H9 (cell line): Measurements from ENCODE around the gene PCBP1. TPM values are rescaled to one million over a fixed set of nuclear protein-coding genes. Genes with fewer than 3 reads are reported as not detected.

Experiments used
- DNase-seq: peaks from one replicate; pipeline ENCODE4 v3.0.0-alpha.2; 2017
- H2AFZ ChIP-seq: one replicate; pipeline ENCODE4 v1.6.1; 2013; ENCODE audit warnings: mild to moderate bottlenecking, low read length, control low read depth, moderate library complexity
- H2AK5ac ChIP-seq: 2 replicates; pipeline ENCODE4 v1.6.1; 2013; ENCODE audit warnings: low read length, control low read depth, mixed read lengths; ENCODE audit not compliant: insufficient read length
- H2BK120ac ChIP-seq: one replicate; pipeline ENCODE4 v1.6.1; 2013; ENCODE audit warnings: low read depth, mild to moderate bottlenecking, low read length, control low read depth, inconsistent platforms; ENCODE audit not compliant: poor library complexity, severe bottlenecking
- H2BK12ac ChIP-seq: 2 replicates; pipeline ENCODE4 v1.6.1; 2013; ENCODE audit warnings: low read length, control low read depth, mixed read lengths, low read depth; ENCODE audit not compliant: insufficient read length
- H2BK15ac ChIP-seq: 2 replicates; pipeline ENCODE4 v1.6.1; 2013; ENCODE audit warnings: low read depth, low read length, control low read depth
- H2BK20ac ChIP-seq: one replicate; pipeline ENCODE4 v1.6.1; 2013; ENCODE audit warnings: low read depth, mild to moderate bottlenecking, low read length, control low read depth, inconsistent platforms; ENCODE audit not compliant: poor library complexity, severe bottlenecking
- H2BK5ac ChIP-seq: 2 replicates; pipeline ENCODE4 v1.6.1; 2013; ENCODE audit warnings: low read length, control low read depth, mixed read lengths; ENCODE audit not compliant: insufficient read length
- H3K14ac ChIP-seq: 2 replicates; pipeline ENCODE4 v1.6.1; 2013; ENCODE audit warnings: low read length, control low read depth; ENCODE audit not compliant: insufficient read depth
- H3K18ac ChIP-seq: 2 replicates; pipeline ENCODE4 v1.6.1; 2013; ENCODE audit warnings: low read depth, mild to moderate bottlenecking, mixed read lengths, low read length, control low read depth; ENCODE audit not compliant: insufficient read length
- H3K23ac ChIP-seq: 2 replicates; pipeline ENCODE4 v1.6.1; 2013; ENCODE audit warnings: low read length, control low read depth, mixed read lengths, low read depth; ENCODE audit not compliant: insufficient read length
- H3K23me2 ChIP-seq: 2 replicates; pipeline ENCODE4 v1.6.1; 2013; ENCODE audit warnings: low read depth, mild to moderate bottlenecking, mixed read lengths, low read length, control low read depth; ENCODE audit not compliant: insufficient read length, poor library complexity, severe bottlenecking
- H3K27ac ChIP-seq: 2 replicates; pipeline ENCODE4 v1.5.1; 2013; ENCODE audit warnings: low read length, control low read depth, mixed read lengths, low read depth; ENCODE audit not compliant: insufficient read length
- H3K27me3 ChIP-seq: 2 replicates; pipeline ENCODE4 v1.6.1; 2013; ENCODE audit warnings: low read length, control low read depth, inconsistent platforms; ENCODE audit not compliant: insufficient read depth
- H3K4ac ChIP-seq: 2 replicates; pipeline ENCODE4 v1.6.1; 2013; ENCODE audit warnings: low read depth, mild to moderate bottlenecking, control low read depth, inconsistent platforms, low read length, moderate library complexity
- H3K4me1 ChIP-seq: 2 replicates; pipeline ENCODE4 v1.6.1; 2013; ENCODE audit warnings: low read length, control low read depth, inconsistent platforms; ENCODE audit not compliant: insufficient read depth
- H3K4me2 ChIP-seq: 2 replicates; pipeline ENCODE4 v1.6.1; 2013; ENCODE audit warnings: low read length, control low read depth, mixed read lengths; ENCODE audit not compliant: insufficient read length, insufficient read depth
- H3K56ac ChIP-seq: 2 replicates; pipeline ENCODE4 v1.6.1; 2013; ENCODE audit warnings: low read depth, mild to moderate bottlenecking, mixed read lengths, low read length, control low read depth; ENCODE audit not compliant: insufficient read length
- H3K79me1 ChIP-seq: 2 replicates; pipeline ENCODE4 v1.6.1; 2013; ENCODE audit warnings: low read depth, mild to moderate bottlenecking, moderate library complexity, low read length, control low read depth, inconsistent platforms; ENCODE audit not compliant: insufficient read depth, poor library complexity, severe bottlenecking
- H3K79me2 ChIP-seq: 2 replicates; pipeline ENCODE4 v1.6.1; 2013; ENCODE audit warnings: low read length, control low read depth, inconsistent platforms; ENCODE audit not compliant: insufficient read depth
- H3K9ac ChIP-seq: 2 replicates; pipeline ENCODE4 v1.6.1; 2013; ENCODE audit warnings: low read length, control low read depth, mixed read lengths; ENCODE audit not compliant: insufficient read length; ENCODE audit errors: extremely low read depth
- H3K9me3 ChIP-seq: one replicate; pipeline ENCODE4 v1.6.1; 2013; ENCODE audit warnings: low read depth, low read length, inconsistent platforms; ENCODE audit not compliant: control insufficient read depth
- H3T11ph ChIP-seq: one replicate; pipeline ENCODE4 v1.6.1; 2013; ENCODE audit warnings: mild to moderate bottlenecking, low read length, control low read depth, inconsistent platforms
- H4K20me1 ChIP-seq: one replicate; pipeline ENCODE4 v1.6.1; 2013; ENCODE audit not compliant: control insufficient read depth, insufficient read length, insufficient read depth
- H4K5ac ChIP-seq: 2 replicates; pipeline ENCODE4 v1.6.1; 2013; ENCODE audit warnings: low read depth, mild to moderate bottlenecking, mixed read lengths, low read length, control low read depth; ENCODE audit not compliant: insufficient read length
- H4K8ac ChIP-seq: replicated peaks from 2 replicates; pipeline ENCODE4 v1.6.1; 2013; ENCODE audit warnings: low read length, control low read depth, mixed read lengths, low read depth; ENCODE audit not compliant: insufficient read length
- H4K91ac ChIP-seq: 2 replicates; pipeline ENCODE4 v1.6.1; 2013; ENCODE audit warnings: low read depth, mild to moderate bottlenecking, moderate library complexity, mixed read lengths, low read length, control low read depth; ENCODE audit not compliant: insufficient read length
- H3K27ac Mint-ChIP-seq, 3 experiments: 2 replicates in 2 of 3; 3 replicates in 1 of 3; pipeline ENCODE4 v1.8.0; 2020 to 2021; ENCODE audit warnings: mixed read lengths in 3 of 3, mild to moderate bottlenecking in 1 of 3, moderate library complexity in 1 of 3
- H3K27me3 Mint-ChIP-seq: 2 replicates; pipeline ENCODE4 v1.8.0; 2021; ENCODE audit warnings: low read depth, mild to moderate bottlenecking, moderate library complexity, mixed read lengths
- H3K36me3 Mint-ChIP-seq, 3 experiments: 2 replicates in 2 of 3; 3 replicates in 1 of 3; pipeline ENCODE4 v1.8.0; 2020 to 2021; ENCODE audit warnings: low read depth in 3 of 3, mixed read lengths in 3 of 3; ENCODE audit not compliant: insufficient read depth in 1 of 3
- H3K4me1 Mint-ChIP-seq, 2 experiments: 2 replicates each; pipeline ENCODE4 v1.8.0; 2020; ENCODE audit warnings: mixed read lengths in 2 of 2
- H3K4me3 Mint-ChIP-seq, 2 experiments: 2 replicates in 1 of 2; 3 replicates in 1 of 2; pipeline ENCODE4 v1.8.0; 2020 to 2021; ENCODE audit warnings: mild to moderate bottlenecking in 2 of 2, mixed read lengths in 2 of 2, moderate library complexity in 1 of 2
- H3K9me3 Mint-ChIP-seq, 2 experiments: 2 replicates in 1 of 2; 3 replicates in 1 of 2; pipeline ENCODE4 v1.8.0; 2020; ENCODE audit warnings: mild to moderate bottlenecking in 2 of 2, mixed read lengths in 2 of 2, moderate library complexity in 1 of 2
- WGBS: extraction: QIAGEN DNeasy Blood & Tissue Kit; methylation state at CpG from one replicate; pipeline ENCODE4 v1.1.7; 2013; ENCODE audit warnings: missing lambda C conversion rate, low lambda C conversion rate, mixed read lengths; ENCODE audit not compliant: insufficient read length; ENCODE audit errors: extremely low coverage; 5-methylcytosine and 5-hydroxymethylcytosine counted together
- total RNA-seq: library from RNA; stranded (reverse); gene quantifications from 2 replicates; pipeline ENCODE4 v1.2.1, GENCODE V29; 2021
- TF ChIP-seq, protein P1 (sequence below): fragments of 200-600 bp; sonication (generic); conservative IDR thresholded peaks from 3 replicates; pipeline ENCODE4 v1.8.0; 2021; ENCODE audit warnings: antibody characterized with exemption, mild to moderate bottlenecking

PCBP1 gene
- total RNA-seq, 1 experiment from 2014 or later, result 457 TPM

DNA sequence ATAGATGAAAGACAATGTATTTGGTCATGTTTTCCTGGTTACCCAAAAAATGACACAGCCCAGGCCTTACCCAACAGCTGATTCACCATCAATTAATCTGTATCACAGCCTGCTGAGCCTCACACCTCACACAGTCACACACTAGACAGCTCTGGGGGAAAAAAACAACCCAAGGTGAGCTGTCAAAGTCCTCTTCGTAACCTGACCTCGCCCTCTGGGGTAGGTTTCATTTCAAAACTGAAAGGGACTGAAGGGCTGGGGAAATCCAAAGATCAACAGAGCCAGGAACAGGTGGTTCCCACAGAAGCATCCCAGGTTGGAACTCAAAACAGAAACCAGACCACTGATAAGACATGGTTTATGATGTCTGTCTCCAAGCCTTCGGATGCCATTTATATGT is 18.2 kb upstream of the PCBP1 start:
- WGBS, result no CpG with 5 or more reads among the region's 3 CpGs
- H2AFZ ChIP-seq, result no peak overlapping the region
- no peak overlapping the region for H3K4me2 ChIP-seq
- peaks cover 6% of the 10 kb centered on the region in 2 experiments for H3K4me1 Mint-ChIP-seq
- H4K5ac ChIP-seq, result no peak overlapping the region
- no peak overlapping the region for H3K56ac ChIP-seq
- no peak overlapping the region for H3K27ac ChIP-seq
- H2BK5ac ChIP-seq, result no peak overlapping the region
- H3K4ac ChIP-seq, result no peak overlapping the region
- H3K9me3 ChIP-seq, result no peaks in the 10 kb centered on the region
- H2BK15ac ChIP-seq, result no peak overlapping the region
- H3K27me3 Mint-ChIP-seq, result no peaks in the 10 kb centered on the region
- no peak overlapping the region for H2BK12ac ChIP-seq
- H3K4me3 Mint-ChIP-seq, result no peak overlapping the region
- H3K4me1 ChIP-seq, result no peaks in the 10 kb centered on the region
- H4K8ac ChIP-seq, result no peak overlapping the region
- no peak overlapping the region for H2BK120ac ChIP-seq
- no peaks in the 10 kb centered on the region for H4K20me1 ChIP-seq
- H3K18ac ChIP-seq, result no peak overlapping the region
- no peak overlapping the region for H3T11ph ChIP-seq
- no peak overlapping the region for H3K9ac ChIP-seq
- no peak overlapping the region for H3K27ac Mint-ChIP-seq
- DNase-seq, result no peak
- H3K79me2 ChIP-seq, result no peaks in the 10 kb centered on the region
- no peak overlapping the region for H3K14ac ChIP-seq
- no peaks in the 10 kb centered on the region for H3K23me2 ChIP-seq
- H4K91ac ChIP-seq, result no peak overlapping the region
- no peak overlapping the region for H2BK20ac ChIP-seq
- no peak overlapping the region for H2AK5ac ChIP-seq
- H3K36me3 Mint-ChIP-seq, result peaks cover 1 to 45% (median 44%) of the 10 kb centered on the region in 3 experiments; a peak in 6 of 7 replicates
- TF ChIP-seq, protein P1, sequence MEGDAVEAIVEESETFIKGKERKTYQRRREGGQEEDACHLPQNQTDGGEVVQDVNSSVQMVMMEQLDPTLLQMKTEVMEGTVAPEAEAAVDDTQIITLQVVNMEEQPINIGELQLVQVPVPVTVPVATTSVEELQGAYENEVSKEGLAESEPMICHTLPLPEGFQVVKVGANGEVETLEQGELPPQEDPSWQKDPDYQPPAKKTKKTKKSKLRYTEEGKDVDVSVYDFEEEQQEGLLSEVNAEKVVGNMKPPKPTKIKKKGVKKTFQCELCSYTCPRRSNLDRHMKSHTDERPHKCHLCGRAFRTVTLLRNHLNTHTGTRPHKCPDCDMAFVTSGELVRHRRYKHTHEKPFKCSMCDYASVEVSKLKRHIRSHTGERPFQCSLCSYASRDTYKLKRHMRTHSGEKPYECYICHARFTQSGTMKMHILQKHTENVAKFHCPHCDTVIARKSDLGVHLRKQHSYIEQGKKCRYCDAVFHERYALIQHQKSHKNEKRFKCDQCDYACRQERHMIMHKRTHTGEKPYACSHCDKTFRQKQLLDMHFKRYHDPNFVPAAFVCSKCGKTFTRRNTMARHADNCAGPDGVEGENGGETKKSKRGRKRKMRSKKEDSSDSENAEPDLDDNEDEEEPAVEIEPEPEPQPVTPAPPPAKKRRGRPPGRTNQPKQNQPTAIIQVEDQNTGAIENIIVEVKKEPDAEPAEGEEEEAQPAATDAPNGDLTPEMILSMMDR, result no peak
- no peaks in the 10 kb centered on the region for H3K9me3 Mint-ChIP-seq
- no peaks in the 10 kb centered on the region for H3K79me1 ChIP-seq
- no peaks in the 10 kb centered on the region for H3K27me3 ChIP-seq
- no peak overlapping the region for H3K23ac ChIP-seq
